Subcutaneous adipose tissue (tissue), 4 donors: Measurements from ENCODE around the gene IFFO2. TPM values are rescaled to one million over a fixed set of nuclear protein-coding genes. Genes with fewer than 3 reads are reported as not detected.

ENCODE experiments used
- CTCF ChIP-seq: fragments of 450-650 bp; IDR thresholded peaks from one replicate; pipeline ENCODE4 v1.5.1; 2016; ENCODE audit warnings: low read depth, mild to moderate bottlenecking, control low read depth, antibody characterized with exemption, moderate library complexity
- total RNA-seq, 4 donors: library from RNA; depleted of rRNA; stranded (reverse); fragments of >200 nt; gene quantifications; one replicate each; pipeline ENCODE4 v1.1.0, GENCODE V29; 2016

IFFO2 gene
- total RNA-seq, 4 donors from 2014 or later = 2.0 to 12.8 (median 4.8) TPM

GRCh38 chr1:18907021-18907916 is 49.2 kb downstream of the IFFO2 start:
- no peak for TF ChIP-seq CTCF

- no peak for TF ChIP-seq CTCF
These were observed 53.2 kb downstream of the IFFO2 start for GRCh38 chr1:18903291-18903756.

- TF ChIP-seq CTCF = no peak
These were observed 53.8 kb downstream of the IFFO2 start, which contains the start of gene ALDH4A1 for GRCh38 chr1:18902523-18903290. Gene ALDH4A1, minus strand, starts transcription at chr1:18902555. Its CDS starts 32 bp downstream, at chr1:18902523.

DNA sequence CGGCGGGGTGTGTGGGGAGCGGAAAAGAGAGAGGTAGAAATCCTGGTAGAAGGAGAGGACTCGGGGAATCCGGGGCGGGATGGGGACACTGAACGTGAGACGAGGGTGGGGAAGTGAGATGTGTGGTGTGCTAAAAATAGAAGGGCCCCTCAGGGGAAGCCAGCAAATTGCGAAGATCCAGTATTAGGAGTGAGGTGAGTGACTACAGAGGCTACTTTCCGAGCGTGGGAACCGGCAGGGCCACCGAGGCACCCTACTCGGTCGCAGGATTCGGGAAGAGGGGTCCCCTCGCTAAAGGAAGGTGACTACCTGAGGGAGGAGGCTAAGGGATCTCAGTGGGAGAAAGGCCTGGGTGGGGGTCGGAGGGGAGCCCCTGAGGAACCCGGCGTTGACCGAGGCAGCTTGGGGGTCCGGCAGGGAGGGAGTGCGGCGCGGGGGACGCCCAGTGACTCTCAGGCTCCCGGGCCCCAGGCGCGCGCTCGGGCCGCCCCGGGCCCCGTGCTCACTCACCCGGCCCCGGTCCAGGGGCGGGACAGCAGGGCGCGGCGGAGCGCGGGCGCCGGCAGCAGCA is 54.4 kb downstream of the IFFO2 start:
- no peak for TF ChIP-seq CTCF

- TF ChIP-seq CTCF = no peak
These were observed 55.1 kb downstream of the IFFO2 start for GRCh38 chr1:18901147-18901951.

GRCh38 chr1:18900303-18900841 is 56.1 kb downstream of the IFFO2 start:
- no peak for TF ChIP-seq CTCF
